ENCODE data around the gene PPP4R1.
"Not testable (repeated sequence)": the region's sequence is repeated elsewhere in the genome, so short reads cannot be mapped to it uniquely, and the experiment has no call there.

The PPP4R1 gene

DNA sequence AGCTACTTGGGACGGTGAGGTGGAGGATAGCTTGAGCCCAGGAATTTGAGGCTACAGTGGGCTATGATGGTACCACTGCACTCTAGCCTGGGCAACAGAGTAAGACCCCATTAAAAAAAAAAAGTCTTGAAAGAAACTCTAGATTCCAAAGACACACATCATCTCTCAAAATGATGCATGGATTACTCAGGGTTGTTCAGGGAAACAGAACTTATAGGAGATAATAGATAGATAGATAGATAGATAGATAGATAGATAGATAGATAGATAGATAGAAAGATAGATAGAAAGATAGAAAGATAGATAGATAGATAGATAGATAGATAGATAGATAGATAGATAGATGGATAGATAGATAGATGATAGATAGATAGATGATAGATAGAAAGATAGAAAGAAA lies 26.7 kb upstream of the PPP4R1 start:
- not testable (repeated sequence) for H3K36me3 Mint-ChIP-seq, H3K27ac Mint-ChIP-seq, H3K9me3 Mint-ChIP-seq, H3K4me1 Mint-ChIP-seq, H3K4me3 Mint-ChIP-seq, H3K27me3 Mint-ChIP-seq

GRCh38 chr18:9638886-9639285 lies 24.5 kb upstream of the PPP4R1 start:
- H3K36me3 Mint-ChIP-seq: no peaks in the 10 kb centered on the region

DNA sequence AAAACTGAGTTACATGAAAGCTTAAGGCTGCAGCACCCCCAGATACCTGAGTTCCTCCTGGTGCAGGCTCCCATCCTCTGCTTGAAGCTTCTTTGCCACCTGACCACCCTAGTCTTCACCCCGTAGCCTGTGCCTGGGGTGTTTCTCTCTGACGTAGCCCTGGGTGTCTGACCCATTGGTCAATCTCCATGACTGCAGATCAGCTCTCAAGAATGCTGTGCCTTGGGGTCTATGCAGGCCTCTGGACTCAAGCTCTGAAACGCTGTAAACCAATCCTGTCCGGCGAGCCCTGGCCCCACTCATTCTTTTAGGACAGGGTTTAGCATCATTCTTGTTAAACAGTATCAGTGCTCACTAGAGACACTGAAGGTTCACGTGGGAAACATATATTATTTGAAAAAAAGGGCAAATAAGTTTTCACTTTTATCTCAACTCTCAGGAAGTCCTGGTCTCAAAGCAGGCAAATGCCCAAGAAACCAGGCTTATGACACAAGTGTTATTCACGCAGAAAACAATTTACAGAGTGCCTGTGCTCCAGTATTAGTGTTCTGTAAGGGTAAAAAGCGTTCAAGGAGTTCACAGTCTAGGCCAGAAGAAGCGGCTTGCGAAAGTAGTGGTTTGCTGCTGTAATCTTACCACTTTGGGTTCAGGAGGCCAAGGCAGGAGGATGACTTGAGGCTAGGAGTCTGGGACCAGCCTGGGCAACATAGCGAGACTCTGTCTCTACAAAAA lies 22.8 kb upstream of the PPP4R1 start:
- no peaks in the 10 kb centered on the region for H3K4me1 Mint-ChIP-seq
- no peaks in the 10 kb centered on the region for H3K36me3 Mint-ChIP-seq

More at GRCh38 chr18:9638886-9639285, 24.5 kb upstream of the PPP4R1 start:
- Mint-ChIP-seq H3K4me3 (no peak overlapping the region), H3K4me1 (no peaks in the 10 kb centered on the region), H3K9me3 (no peaks in the 10 kb centered on the region), H3K27ac (no peak overlapping the region), H3K27me3 (peaks cover 1% of the 10 kb centered on the region)

DNA sequence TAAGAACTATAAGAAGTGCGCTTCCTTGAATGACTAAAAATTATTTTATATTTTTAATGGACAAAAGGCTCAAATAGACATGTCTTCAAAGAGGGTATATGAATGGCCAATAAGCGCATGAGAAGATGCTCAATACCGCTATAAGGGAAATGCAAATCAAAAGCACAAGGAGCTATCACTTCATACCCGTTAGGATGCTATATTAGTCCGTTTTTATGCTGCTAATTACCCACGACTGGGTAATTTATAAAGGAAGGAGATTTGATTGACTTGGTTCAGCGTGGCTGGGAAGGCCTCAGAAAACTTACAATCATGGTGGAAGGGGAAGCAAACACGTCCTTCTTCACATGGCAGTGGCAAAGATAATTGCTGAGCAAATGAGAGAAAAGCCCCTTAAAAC lies 20.5 kb upstream of the PPP4R1 start:
- Mint-ChIP-seq H3K27me3 (peaks cover 1% of the 10 kb centered on the region), H3K4me3 (no peak overlapping the region), H3K36me3 (no peaks in the 10 kb centered on the region), H3K27ac (no peak overlapping the region), H3K9me3 (no peaks in the 10 kb centered on the region), H3K4me1 (no peaks in the 10 kb centered on the region)

More for the DNA sequence above, 22.8 kb upstream of the PPP4R1 start:
- peaks cover 1% of the 10 kb centered on the region for H3K27me3 Mint-ChIP-seq
- H3K4me3 Mint-ChIP-seq: no peak overlapping the region
- no peak overlapping the region for H3K27ac Mint-ChIP-seq
- no peaks in the 10 kb centered on the region for H3K9me3 Mint-ChIP-seq

GRCh38 chr18:9631814-9632496 lies 17.6 kb upstream of the PPP4R1 start:
- Mint-ChIP-seq H3K36me3 (no peaks in the 10 kb centered on the region), H3K27me3 (peaks cover 1% of the 10 kb centered on the region), H3K4me1 (no peaks in the 10 kb centered on the region), H3K4me3 (no peak overlapping the region), H3K27ac (no peak overlapping the region), H3K9me3 (no peaks in the 10 kb centered on the region)

DNA sequence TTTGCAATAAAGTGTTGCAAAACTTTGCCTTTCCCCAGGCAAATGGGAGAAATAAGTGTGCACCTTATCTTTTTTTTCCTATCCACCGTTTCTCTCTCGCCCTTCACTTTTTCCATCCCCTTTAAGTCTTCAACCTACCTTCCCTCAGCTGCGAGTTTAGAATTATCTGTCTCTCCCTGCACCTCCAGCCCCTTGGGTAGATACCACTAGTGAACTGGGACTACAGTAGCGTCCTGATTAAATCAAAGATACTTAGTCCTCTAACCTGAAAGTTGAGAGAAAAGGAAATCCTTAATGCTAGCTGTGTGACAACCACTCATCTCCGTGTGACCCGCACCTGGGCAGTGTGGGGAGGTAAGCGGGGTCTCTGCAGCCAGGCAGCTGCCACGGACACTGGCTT lies 16.1 kb upstream of the PPP4R1 start:
- Mint-ChIP-seq H3K36me3 (no peaks in the 10 kb centered on the region), H3K4me1 (no peaks in the 10 kb centered on the region), H3K4me3 (no peak overlapping the region), H3K27ac (no peak overlapping the region), H3K9me3 (no peaks in the 10 kb centered on the region), H3K27me3 (no peaks in the 10 kb centered on the region)

- H3K4me3 Mint-ChIP-seq: no peak overlapping the region
- no peaks in the 10 kb centered on the region for H3K4me1 Mint-ChIP-seq
- H3K36me3 Mint-ChIP-seq: no peaks in the 10 kb centered on the region
- H3K27me3 Mint-ChIP-seq: no peaks in the 10 kb centered on the region
- H3K9me3 Mint-ChIP-seq: no peaks in the 10 kb centered on the region
- H3K27ac Mint-ChIP-seq: no peak overlapping the region
These were observed 15.3 kb upstream of the PPP4R1 start for GRCh38 chr18:9629709-9630108.

DNA sequence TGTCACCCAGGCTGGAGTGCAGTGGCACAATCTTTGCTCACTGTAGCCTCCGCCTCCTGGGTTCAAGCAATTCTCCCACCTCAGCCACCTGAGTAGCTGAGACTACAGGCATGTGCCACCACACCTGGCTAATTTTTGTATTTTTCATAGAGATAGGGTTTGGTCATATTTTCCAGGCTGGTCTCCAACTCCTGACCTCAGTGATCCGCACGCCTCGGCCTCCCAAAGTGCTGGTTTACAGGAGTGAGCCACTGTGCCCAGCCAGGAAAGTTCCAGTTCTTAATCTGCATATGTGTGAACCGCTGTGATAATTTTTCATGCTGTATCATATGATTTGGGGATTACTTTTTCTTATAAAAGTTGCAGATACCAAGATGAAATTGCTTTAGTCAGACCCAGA lies 14.6 kb upstream of the PPP4R1 start:
- no peaks in the 10 kb centered on the region for H3K4me1 Mint-ChIP-seq
- H3K27me3 Mint-ChIP-seq: no peaks in the 10 kb centered on the region
- no peak overlapping the region for H3K27ac Mint-ChIP-seq

DNA sequence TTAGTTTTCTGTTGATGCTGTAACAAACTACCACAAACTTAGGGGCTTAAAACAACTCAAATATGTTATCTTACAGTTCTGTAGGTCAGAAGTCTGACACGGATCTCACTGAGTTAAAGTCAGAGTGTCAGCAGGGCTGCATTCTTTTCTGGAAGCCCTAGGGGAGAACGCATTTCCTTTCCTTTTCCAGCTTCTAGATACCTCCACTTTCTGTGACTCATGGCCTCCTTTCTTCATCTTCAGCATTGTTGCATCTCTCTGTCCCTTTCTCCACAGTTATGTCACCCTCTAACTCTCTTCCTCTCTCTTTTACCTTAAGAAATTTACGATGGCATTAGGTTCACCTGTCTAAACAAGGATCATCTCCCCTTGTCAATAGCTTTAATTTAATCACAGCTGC lies 13.3 kb upstream of the PPP4R1 start:
- H3K4me1 Mint-ChIP-seq: no peaks in the 10 kb centered on the region
- no peaks in the 10 kb centered on the region for H3K9me3 Mint-ChIP-seq
- H3K27me3 Mint-ChIP-seq: no peaks in the 10 kb centered on the region
- no peaks in the 10 kb centered on the region for H3K36me3 Mint-ChIP-seq
- H3K4me3 Mint-ChIP-seq: no peak overlapping the region
- no peak overlapping the region for H3K27ac Mint-ChIP-seq

More for the DNA sequence above, 14.6 kb upstream of the PPP4R1 start:
- H3K36me3 Mint-ChIP-seq: no peaks in the 10 kb centered on the region
- H3K4me3 Mint-ChIP-seq: no peak overlapping the region
- H3K9me3 Mint-ChIP-seq: no peaks in the 10 kb centered on the region

- peaks cover 10% of the 10 kb centered on the region for H3K4me1 Mint-ChIP-seq
- no peak overlapping the region for H3K27ac Mint-ChIP-seq
- H3K27me3 Mint-ChIP-seq: no peaks in the 10 kb centered on the region
- H3K9me3 Mint-ChIP-seq: no peaks in the 10 kb centered on the region
- H3K36me3 Mint-ChIP-seq: no peaks in the 10 kb centered on the region
- no peak overlapping the region for H3K4me3 Mint-ChIP-seq
These were observed 5.6 kb upstream of the PPP4R1 start for GRCh38 chr18:9619990-9620389.

DNA sequence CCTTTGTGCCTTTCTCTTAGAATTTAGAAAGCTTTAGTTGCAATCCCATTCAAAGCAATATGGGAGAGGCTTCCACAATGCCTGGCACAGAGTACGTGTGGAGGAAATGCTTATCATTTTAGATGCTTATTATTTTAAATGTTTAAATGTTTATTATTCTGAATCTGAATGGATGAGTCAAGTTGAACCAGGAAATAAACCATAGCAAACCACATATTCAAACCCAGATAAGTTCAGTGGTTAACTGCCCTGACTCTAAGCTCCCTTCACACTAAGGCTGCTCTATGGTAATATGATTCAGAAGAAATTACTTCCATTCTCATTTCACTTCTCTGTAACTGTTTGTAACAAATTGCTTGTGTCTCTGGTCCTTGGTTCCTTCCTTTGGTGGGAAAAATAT lies 5.2 kb upstream of the PPP4R1 start:
- no peak overlapping the region for H3K4me3 Mint-ChIP-seq

DNA sequence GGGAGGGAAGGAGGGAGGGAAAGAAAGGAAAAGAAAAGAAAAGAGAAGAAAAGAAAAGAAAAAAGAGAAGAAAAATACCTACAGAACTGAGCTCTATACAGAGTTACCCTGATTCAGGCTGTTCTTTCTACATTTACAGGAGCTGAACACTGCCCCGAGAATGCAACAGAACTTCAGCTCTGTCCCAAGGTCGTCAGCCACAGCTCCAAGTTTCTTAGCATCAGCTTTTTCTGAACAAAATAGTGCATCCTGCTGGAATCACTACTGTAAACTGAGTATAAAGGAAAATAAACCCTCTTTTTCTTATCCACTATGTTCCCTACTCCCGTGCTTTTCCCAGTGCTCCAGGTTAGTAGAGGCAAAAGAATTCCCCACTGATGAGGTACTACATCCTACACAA lies 4.7 kb upstream of the PPP4R1 start:
- H3K4me3 Mint-ChIP-seq: no peak overlapping the region
- peaks cover 11% of the 10 kb centered on the region for H3K4me1 Mint-ChIP-seq
- no peak overlapping the region for H3K27ac Mint-ChIP-seq
- H3K9me3 Mint-ChIP-seq: no peaks in the 10 kb centered on the region
- no peaks in the 10 kb centered on the region for H3K27me3 Mint-ChIP-seq
- no peaks in the 10 kb centered on the region for H3K36me3 Mint-ChIP-seq

More for the DNA sequence above, 5.2 kb upstream of the PPP4R1 start:
- no peak overlapping the region for H3K27ac Mint-ChIP-seq
- peaks cover 11% of the 10 kb centered on the region for H3K4me1 Mint-ChIP-seq
- H3K36me3 Mint-ChIP-seq: no peaks in the 10 kb centered on the region
- no peaks in the 10 kb centered on the region for H3K27me3 Mint-ChIP-seq
- H3K9me3 Mint-ChIP-seq: no peaks in the 10 kb centered on the region

- Mint-ChIP-seq H3K9me3 (no peaks in the 10 kb centered on the region), H3K4me1 (peaks cover 27% of the 10 kb centered on the region), H3K27me3 (no peaks in the 10 kb centered on the region), H3K27ac (no peak overlapping the region), H3K36me3 (peaks cover 1% of the 10 kb centered on the region), H3K4me3 (no peak overlapping the region)
These were observed 2.7 kb upstream of the PPP4R1 start for GRCh38 chr18:9617006-9617542.

DNA sequence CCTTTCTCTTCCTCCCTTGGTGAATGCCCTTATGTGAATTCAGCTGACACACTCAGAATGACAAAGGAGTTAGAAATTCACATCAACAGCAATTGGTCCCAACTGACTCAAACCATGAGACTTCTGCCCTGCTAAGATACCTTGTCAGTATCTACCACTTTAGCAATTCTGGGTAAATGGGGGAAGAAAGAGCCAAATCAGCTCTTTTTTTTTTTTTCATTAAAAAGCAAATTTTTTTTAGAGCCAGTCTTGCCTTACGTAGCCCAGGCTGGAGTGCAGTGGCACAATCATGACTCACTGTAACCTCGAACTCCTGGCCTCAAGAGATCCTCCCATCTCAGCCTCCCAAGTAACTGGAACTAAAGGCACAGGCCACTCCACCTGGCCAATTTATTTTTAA lies 1.7 kb upstream of the PPP4R1 start:
- no peaks in the 10 kb centered on the region for H3K9me3 Mint-ChIP-seq
- H3K4me1 Mint-ChIP-seq: peaks cover 29% of the 10 kb centered on the region
- H3K27ac Mint-ChIP-seq: no peak overlapping the region
- H3K36me3 Mint-ChIP-seq: peaks cover 3% of the 10 kb centered on the region
- no peaks in the 10 kb centered on the region for H3K27me3 Mint-ChIP-seq
- peak overlapping the region; percentile 73 for H3K4me3 Mint-ChIP-seq

- Mint-ChIP-seq H3K27ac (peak overlapping the region; percentile 88), H3K4me3 (peak overlapping the region; percentile 73), H3K4me1 (peaks cover 29% of the 10 kb centered on the region), H3K9me3 (no peaks in the 10 kb centered on the region), H3K27me3 (no peaks in the 10 kb centered on the region), H3K36me3 (peaks cover 5% of the 10 kb centered on the region)
These were observed 980 bp upstream of the PPP4R1 start for GRCh38 chr18:9615280-9615797.
